Activated CD8-positive, alpha-beta T cell treated with anti-CD3 and anti-CD28 coated beads, Interleukin-2, amount 10 ng/mL, durations not matched to agents 7 days and 5 days (primary cell): ENCODE results near the gene PHLDA2. TPM values are rescaled to one million over a fixed set of nuclear protein-coding genes. Genes with fewer than 3 reads are reported as not detected.

Source experiments
- ATAC-seq: fragments of 150-1000 bp; cut with Tn5 transposase; one replicate; pipeline ENCODE4 v1.10.0; 2021; ENCODE audit warnings: moderate library complexity
- CTCF ChIA-PET: fragments of 350-600 bp; sonication (Branson Sonifier 250); formaldehyde crosslinking; loops from one replicate; lab custom pipeline; 2021; ENCODE audit warnings: antibody characterized with exemption; lab: Charles Lee
- POLR2A ChIA-PET: fragments of 350-600 bp; sonication (Branson Sonifier 250); formaldehyde crosslinking; loops from one replicate; lab custom pipeline; 2021; ENCODE audit warnings: antibody characterized with exemption; lab: Charles Lee
- DNase-seq: peaks from one replicate; pipeline ENCODE4 v3.0.0-alpha.2; 2020
- H3K27ac Mint-ChIP-seq: one replicate; pipeline ENCODE4 v1.8.0; 2021; ENCODE audit warnings: mild to moderate bottlenecking, mixed read lengths
- H3K27me3 Mint-ChIP-seq: one replicate; pipeline ENCODE4 v1.8.0; 2021; ENCODE audit warnings: low read depth, mixed read lengths
- H3K36me3 Mint-ChIP-seq: one replicate; pipeline ENCODE4 v1.8.0; 2021; ENCODE audit warnings: low read depth, mixed read lengths
- H3K4me1 Mint-ChIP-seq: one replicate; pipeline ENCODE4 v1.8.0; 2021; ENCODE audit warnings: low read depth, mixed read lengths
- H3K4me3 Mint-ChIP-seq: one replicate; pipeline ENCODE4 v1.8.0; 2021; ENCODE audit warnings: mild to moderate bottlenecking, mixed read lengths
- H3K9me3 Mint-ChIP-seq: one replicate; pipeline ENCODE4 v1.8.0; 2022; ENCODE audit warnings: mixed read lengths; ENCODE audit not compliant: insufficient read depth
- total RNA-seq, 2 experiments: library from RNA; stranded (reverse); gene quantifications; one replicate each; pipeline ENCODE4 v1.2.3, GENCODE V29; 2021

Gene PHLDA2
- total RNA-seq, 2 experiments from 2014 or later = 1.3 to 2.6 TPM

DNA sequence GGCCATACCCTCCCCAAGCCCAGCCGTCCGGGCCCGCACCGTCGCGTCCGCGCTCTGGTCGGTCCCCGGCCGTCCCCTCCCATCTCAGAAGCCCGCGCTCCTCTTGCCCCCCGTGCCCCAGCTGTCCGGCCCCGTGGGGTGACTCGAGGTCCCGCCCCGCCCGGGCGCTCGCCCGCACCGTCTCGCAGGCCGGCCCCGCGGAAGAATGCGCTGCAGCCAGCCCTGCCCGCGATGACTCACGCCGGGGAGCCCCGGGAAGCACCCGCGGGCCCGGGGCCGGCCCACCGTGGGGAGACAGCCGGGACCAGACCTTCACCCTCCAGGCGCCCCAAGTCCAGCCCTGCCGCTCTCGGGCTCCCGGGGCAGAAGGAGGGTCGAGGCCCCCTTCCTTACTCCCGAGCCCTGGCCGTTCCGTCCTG lies 320 bp upstream of the PHLDA2 start:
- ATAC-seq (peak; percentile 31), DNase-seq (peak; percentile 41)
- POLR2A ChIA-PET = interaction anchor here (0.9 to 2.4 kb wide), 3 partner anchors 12 to 37 kb away, joined by 3 to 7 read pairs (median 6); no protein-coding TSS in a partner anchor
- CTCF ChIA-PET = interaction anchor here (0.6 to 4.0 kb wide), 31 partner anchors 9 to 543 kb away, joined by 3 to 55 read pairs (median 4); partner anchors contain the start of genes CDKN1C and TSSC4
- peak overlapping the region; percentile 73 for H3K4me3 Mint-ChIP-seq
- no peaks in the 10 kb centered on the region for H3K36me3 Mint-ChIP-seq
- H3K27me3 Mint-ChIP-seq = peaks cover 26% of the 10 kb centered on the region
- peaks cover 44% of the 10 kb centered on the region for H3K4me1 Mint-ChIP-seq
- no peak overlapping the region for H3K27ac Mint-ChIP-seq
- no peaks in the 10 kb centered on the region for H3K9me3 Mint-ChIP-seq

DNA sequence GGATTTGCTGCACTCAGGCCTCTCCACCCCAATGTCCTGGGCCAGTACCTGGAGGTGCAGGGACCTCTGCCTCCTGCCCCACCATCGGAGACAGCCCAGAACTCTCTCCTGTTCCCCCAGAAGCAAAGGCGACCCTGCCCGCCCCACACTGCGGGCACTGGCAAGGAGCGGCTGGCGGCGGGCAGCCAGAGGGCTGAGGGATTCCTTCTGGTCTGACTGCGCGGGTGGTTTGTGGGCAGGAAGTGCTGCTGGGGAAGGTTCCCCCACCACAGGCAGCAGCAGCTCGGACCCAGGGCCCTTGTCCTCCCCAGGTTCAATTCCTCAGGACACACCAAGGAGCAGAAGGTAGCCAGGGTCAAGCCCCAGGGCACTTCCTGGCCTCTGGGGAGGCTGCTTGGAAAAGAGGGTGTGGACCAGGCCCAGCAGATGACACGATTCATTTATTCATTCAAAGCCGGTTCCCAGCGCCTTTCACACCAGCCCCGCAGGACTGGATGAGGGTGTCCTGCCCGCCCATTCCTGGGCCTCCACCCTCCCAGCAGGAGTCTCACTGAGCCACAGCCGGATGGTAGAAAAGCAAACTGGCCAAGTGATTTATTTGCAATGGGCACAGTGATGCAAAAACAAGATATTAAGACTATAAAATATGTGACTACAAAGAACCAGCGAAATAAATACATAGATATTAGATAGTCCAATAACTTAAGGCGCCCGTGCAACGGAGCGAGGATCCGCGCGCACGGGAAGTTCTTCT lies 1.2 kb downstream of the PHLDA2 start:
- POLR2A ChIA-PET = interaction anchor here (2.4 kb wide), 1 partner anchor 12 kb away, joined by 7 read pairs; no protein-coding TSS in a partner anchor
- Mint-ChIP-seq H3K4me3 (peak overlapping the region; percentile 50), H3K27me3 (peaks cover 26% of the 10 kb centered on the region)

DNA sequence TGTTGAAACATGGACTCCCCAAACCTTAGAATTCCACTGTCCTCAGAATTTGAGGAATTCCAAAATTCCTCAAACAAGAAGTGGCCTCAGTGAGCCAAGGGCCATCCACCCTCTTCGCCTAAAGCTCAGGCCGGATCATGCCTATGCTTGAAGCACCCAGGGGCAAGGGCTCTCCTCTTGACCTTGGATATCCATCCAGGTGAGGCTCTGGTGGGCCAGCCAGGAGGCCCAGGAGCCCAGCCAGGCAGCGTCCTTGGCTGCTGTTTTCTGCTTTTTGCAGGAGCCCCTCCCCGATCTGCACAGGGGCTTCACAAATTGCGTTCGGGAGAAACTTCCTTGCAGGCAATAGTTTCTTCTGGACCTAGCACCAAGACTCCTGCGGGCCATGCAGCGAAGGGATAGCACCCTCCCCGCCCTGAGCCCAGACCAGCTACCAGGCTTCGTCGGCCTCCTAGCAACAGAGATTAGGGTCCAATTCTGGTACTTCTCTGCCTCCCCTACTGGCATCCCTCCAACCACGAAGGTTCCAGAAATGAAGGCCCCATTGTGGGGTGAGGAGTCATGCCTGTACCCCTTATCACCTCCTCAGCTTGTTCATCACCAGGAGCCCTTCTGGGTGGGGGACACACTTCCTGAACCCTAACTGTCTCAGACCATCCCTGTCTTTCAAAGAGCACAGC lies 2.0 kb downstream of the PHLDA2 start:
- no peak for DNase-seq
- CTCF ChIA-PET = interaction anchor here (0.6 to 1.0 kb wide), 2 partner anchors 29 to 34 kb away, joined by 3 read pairs; no protein-coding TSS in a partner anchor
- Mint-ChIP-seq H3K27ac (no peak overlapping the region), H3K4me1 (peaks cover 25% of the 10 kb centered on the region), H3K9me3 (no peaks in the 10 kb centered on the region), H3K36me3 (no peaks in the 10 kb centered on the region), H3K27me3 (peaks cover 26% of the 10 kb centered on the region), H3K4me3 (no peak overlapping the region)
- ATAC-seq = no peak
- POLR2A ChIA-PET = no interaction called here

More for the DNA sequence above, 1.2 kb downstream of the PHLDA2 start:
- H3K27ac Mint-ChIP-seq = no peak overlapping the region
- DNase-seq (peak; percentile 40), ATAC-seq (no peak)
- CTCF ChIA-PET = interaction anchor here (0.7 to 4.0 kb wide), 7 partner anchors 29 to 508 kb away, joined by 3 to 55 read pairs (median 3); no protein-coding TSS in a partner anchor
- H3K36me3 Mint-ChIP-seq = no peaks in the 10 kb centered on the region
- H3K4me1 Mint-ChIP-seq = peaks cover 32% of the 10 kb centered on the region
- H3K9me3 Mint-ChIP-seq = no peaks in the 10 kb centered on the region

DNA sequence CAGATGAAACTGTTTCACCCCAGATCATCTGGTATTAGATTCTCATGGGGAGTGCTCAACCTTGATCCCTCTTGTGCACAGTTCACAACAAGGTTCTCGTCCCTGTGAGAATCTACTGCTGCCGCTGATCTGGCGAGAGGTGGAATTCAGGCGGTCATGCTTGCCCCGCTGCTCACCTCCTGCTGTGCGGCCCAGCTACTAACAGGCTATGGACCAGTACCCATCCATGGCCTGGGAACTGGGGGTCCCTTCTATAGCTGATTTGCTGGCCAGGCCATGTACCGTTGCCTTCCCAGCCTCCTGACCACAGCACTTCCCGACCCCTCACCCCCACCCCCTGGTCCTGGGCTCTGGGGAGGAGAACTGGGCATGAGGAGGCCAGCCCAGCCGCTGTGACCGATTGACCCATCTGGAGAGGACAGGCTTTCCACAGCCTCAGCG lies 2.6 kb downstream of the PHLDA2 start:
- H3K27me3 Mint-ChIP-seq = peaks cover 26% of the 10 kb centered on the region
- no peak overlapping the region for H3K27ac Mint-ChIP-seq
- H3K4me3 Mint-ChIP-seq = no peak overlapping the region
- ChIA-PET POLR2A (no interaction called here), CTCF (no interaction called here)
- DNase-seq = no peak
- ATAC-seq = no peak
- no peaks in the 10 kb centered on the region for H3K36me3 Mint-ChIP-seq
- H3K9me3 Mint-ChIP-seq = no peaks in the 10 kb centered on the region
- H3K4me1 Mint-ChIP-seq = peaks cover 25% of the 10 kb centered on the region

DNA sequence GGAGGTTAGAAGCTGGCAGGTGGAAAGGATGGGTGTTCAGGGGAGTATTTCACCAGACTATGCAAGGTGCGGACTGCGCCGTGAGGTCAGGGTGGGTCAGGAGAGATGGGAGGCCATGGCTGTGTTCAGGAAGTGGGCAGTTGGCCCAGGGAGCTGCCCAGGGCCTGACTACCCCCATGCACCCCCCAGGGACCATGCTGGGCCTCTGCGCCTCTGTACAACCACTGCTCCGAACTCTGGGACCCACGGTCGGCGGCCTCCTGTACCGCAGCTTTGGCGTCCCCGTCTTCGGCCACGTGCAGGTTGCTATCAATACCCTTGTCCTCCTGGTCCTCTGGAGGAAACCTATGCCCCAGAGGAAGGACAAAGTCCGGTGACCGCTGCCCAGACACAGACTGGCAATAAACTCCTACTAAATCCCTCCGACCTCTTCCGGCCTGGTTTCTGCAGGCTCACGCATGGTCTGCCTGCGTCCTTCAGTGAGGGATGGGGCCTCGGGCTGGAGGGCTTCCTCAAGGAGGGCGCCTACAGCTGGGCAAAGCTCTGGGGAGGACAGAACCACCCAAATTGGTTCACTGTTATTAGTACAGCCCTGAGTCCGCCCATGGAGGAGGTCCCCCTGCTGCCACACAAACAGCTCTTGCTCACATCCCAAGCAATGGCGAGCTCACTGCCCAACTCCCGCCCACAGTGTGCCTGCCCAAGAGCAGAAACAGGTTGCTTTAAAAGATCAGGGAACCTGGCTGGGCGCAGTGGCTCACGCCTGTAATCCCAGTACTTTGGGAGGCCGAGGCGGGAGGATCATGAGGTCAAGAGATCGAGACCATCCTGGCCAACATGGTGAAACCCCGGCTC lies 4.2 kb downstream of the PHLDA2 start:
- H3K9me3 Mint-ChIP-seq = no peaks in the 10 kb centered on the region
- POLR2A ChIA-PET = no interaction called here
- peaks cover 26% of the 10 kb centered on the region for H3K27me3 Mint-ChIP-seq
- no peaks in the 10 kb centered on the region for H3K36me3 Mint-ChIP-seq
- CTCF ChIA-PET = interaction anchor here (0.7 kb wide), 1 partner anchor 9 kb away, joined by 3 read pairs; no protein-coding TSS in a partner anchor
- H3K4me1 Mint-ChIP-seq = peaks cover 18% of the 10 kb centered on the region
- no peak for DNase-seq
- no peak overlapping the region for H3K4me3 Mint-ChIP-seq
- no peak for ATAC-seq
- H3K27ac Mint-ChIP-seq = no peak overlapping the region

DNA sequence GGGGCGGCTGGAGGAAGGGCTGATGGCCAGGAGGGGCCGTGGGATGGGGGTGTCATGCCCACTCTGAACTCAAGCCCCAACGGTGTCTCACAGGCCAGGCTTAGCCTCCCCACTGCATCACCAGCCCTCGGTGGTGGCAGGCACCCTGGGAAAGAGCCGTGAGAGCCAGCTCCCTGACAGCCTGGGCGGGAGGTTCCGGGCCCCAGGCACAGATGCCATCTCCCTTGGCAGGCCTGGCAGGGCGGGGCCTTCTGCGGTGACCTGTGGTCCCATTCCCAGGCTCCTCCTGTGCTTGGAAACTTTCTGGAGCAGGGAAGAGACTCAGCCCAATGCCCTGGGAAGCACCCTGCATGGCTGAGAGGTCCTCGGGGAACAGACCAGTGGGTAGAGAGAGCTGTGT lies 4.8 kb downstream of the PHLDA2 start:
- H3K4me1 Mint-ChIP-seq = peaks cover 15% of the 10 kb centered on the region
- no peaks in the 10 kb centered on the region for H3K36me3 Mint-ChIP-seq
- H3K9me3 Mint-ChIP-seq = no peaks in the 10 kb centered on the region
- DNase-seq (no peak), ATAC-seq (no peak)
- CTCF ChIA-PET = no interaction called here
- H3K27me3 Mint-ChIP-seq = peaks cover 23% of the 10 kb centered on the region
- POLR2A ChIA-PET = no interaction called here
- no peak overlapping the region for H3K4me3 Mint-ChIP-seq
- no peak overlapping the region for H3K27ac Mint-ChIP-seq

DNA sequence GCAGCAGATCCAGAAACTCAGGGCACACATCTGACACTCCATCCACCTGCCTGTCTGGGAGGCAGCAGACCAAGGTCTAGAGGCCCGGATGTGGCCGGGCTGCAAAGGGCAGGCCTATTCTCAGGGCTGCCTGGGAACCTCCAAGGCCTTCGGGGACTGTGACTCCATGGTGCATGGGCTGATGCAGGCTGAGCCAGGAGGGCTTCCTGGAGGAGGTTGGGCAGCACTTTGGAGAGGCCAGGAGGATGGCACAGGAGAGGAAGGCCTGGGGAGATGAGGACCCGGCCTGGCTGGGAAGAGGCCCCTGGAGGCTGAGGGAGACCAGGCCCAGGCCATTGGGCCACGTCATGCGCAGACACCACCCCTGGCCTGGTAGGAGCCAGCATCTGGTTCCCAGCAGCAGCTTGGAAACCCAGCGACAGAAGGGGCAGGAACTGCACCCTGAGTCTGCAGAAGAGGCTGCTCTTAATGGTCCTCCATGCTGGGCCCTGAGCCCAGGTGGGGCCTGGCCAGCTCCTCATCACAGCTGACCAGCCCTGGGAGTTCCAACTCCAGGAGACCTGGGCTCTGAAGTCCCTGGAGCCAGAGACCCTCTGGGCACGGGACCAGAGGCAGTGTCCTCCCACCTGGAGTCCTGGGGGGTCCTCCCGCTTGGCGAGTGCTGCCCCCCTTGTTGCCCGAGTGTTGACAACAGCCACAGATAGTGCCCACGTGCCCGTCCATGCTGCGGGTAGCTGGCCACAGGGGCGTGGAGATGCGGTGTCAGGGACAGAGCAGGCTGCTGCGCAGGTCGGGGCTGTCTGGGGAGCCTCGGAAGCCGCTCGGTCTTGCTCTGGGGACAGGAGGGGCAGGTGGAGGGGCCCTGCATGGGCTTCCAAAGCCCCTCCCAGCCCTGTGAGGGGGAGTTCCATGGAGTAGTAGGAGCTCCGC lies 5.5 kb downstream of the PHLDA2 start:
- ChIA-PET POLR2A (no interaction called here), CTCF (no interaction called here)
- no peaks in the 10 kb centered on the region for H3K9me3 Mint-ChIP-seq
- peaks cover 19% of the 10 kb centered on the region for H3K27me3 Mint-ChIP-seq
- H3K4me1 Mint-ChIP-seq = peaks cover 11% of the 10 kb centered on the region
- no peak overlapping the region for H3K4me3 Mint-ChIP-seq
- no peak overlapping the region for H3K27ac Mint-ChIP-seq
- no peaks in the 10 kb centered on the region for H3K36me3 Mint-ChIP-seq
- no peak for ATAC-seq
- DNase-seq = no peak

DNA sequence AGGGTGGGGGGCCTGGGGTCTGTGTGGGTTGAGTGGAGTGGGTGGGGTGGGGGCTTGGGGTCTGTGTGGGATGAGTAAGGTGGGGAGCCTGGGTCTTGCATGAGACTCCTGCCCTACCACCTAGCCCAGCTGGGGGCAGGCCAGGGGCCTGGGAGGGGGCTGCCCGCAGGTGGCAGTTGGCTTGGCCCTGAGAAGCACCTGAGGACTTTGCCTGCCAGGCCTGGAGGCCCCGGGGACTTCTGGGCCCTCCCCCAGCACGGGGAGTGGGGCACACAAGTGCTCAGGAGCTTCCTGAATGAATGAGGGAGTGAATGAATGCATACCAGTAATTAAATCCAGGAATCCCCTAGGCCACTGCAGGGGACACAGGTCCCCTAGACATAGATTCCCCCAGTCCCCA lies 6.6 kb downstream of the PHLDA2 start:
- ChIA-PET CTCF (no interaction called here), POLR2A (no interaction called here)
- DNase-seq = no peak
- Mint-ChIP-seq H3K36me3 (no peaks in the 10 kb centered on the region), H3K27me3 (peaks cover 10% of the 10 kb centered on the region), H3K4me3 (no peak overlapping the region), H3K27ac (no peak overlapping the region), H3K9me3 (no peaks in the 10 kb centered on the region), H3K4me1 (peaks cover 2% of the 10 kb centered on the region)
- ATAC-seq = no peak

DNA sequence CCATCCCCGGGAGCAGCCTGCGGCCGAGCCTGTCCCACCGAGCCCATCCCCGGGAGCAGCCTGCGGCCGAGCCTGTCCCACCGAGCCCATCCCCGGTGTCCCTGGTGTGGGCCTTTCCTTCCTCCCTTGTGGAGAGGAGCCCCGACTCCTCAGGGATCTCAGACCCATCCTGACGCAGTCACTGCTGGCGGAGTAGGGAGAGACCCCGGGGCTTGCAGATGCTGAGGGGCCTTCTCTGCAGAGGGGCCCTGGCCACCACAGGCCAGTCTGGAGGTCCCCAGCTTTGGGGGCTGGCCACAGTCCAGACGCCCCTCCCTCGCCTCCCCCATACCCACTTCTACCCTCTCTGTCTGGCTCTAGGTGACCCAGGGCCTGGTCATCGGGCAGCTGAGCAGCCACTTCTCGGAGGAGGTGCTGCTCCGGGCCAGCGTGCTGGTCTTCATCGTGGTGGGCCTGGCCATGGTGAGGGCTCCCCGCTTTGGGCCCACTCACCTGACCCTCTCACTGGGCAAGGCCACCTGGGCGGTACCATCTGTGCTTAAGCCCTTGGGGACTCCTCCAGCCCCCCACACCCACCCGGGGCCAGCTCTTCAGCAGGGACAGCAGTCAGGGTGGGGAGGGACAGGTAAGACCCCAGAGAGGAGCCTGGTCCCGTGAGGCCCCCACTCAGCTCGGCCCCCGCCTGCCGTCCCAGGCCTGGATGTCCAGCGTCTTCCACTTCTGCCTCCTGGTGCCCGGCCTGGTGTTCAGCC lies 7.3 kb downstream of the PHLDA2 start:
- Mint-ChIP-seq H3K36me3 (no peaks in the 10 kb centered on the region), H3K27me3 (peaks cover 6% of the 10 kb centered on the region), H3K27ac (no peak overlapping the region), H3K4me1 (no peaks in the 10 kb centered on the region), H3K4me3 (no peak overlapping the region), H3K9me3 (no peaks in the 10 kb centered on the region)
- DNase-seq (no peak), ATAC-seq (no peak)
- POLR2A ChIA-PET = interaction anchor here (1.4 kb wide), 1 partner anchor 8 kb away, joined by 4 read pairs; no protein-coding TSS in a partner anchor
- CTCF ChIA-PET = no interaction called here

DNA sequence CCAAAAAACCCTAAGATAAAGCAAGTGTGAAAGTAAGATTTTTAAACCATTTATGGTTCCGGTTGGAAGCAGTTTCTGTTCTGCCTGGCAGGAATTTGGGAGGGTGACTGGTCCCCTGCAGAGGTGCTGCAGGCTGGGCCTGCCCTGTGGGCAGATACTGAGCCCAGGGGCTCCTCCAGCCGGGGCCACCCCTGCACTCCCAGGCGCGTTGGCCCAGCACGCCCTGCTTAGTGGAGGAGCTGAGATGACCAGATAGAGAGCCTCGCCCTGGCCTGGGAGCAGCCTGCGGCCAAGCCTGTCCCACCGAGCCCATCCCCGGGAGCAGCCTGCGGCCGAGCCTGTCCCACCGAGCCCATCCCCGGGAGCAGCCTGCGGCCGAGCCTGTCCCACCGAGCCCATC lies 8.0 kb downstream of the PHLDA2 start:
- DNase-seq (no peak), ATAC-seq (no peak)
- H3K4me1 Mint-ChIP-seq = no peaks in the 10 kb centered on the region
- H3K27me3 Mint-ChIP-seq = peaks cover under 1% of the 10 kb centered on the region
- H3K27ac Mint-ChIP-seq = no peak overlapping the region
- POLR2A ChIA-PET = interaction anchor here (1.4 kb wide), 1 partner anchor 9 kb away, joined by 4 read pairs; no protein-coding TSS in a partner anchor
- CTCF ChIA-PET = interaction anchor here (1.8 to 2.4 kb wide), 2 partner anchors 9 to 388 kb away, joined by 9 to 16 read pairs; partner anchors contain the start of gene PHLDA2
- H3K36me3 Mint-ChIP-seq = no peaks in the 10 kb centered on the region
- H3K9me3 Mint-ChIP-seq = no peaks in the 10 kb centered on the region
- H3K4me3 Mint-ChIP-seq = no peak overlapping the region
